K562 (cell line): ENCODE data around the gene DNAJB6. TPM values are rescaled to one million over a fixed set of nuclear protein-coding genes. Genes with fewer than 3 reads are reported as not detected.

Experiments
- ADNP ChIP-seq: fragments of 200-800 bp; sonication (Bioruptor generic); IDR thresholded peaks from 2 replicates; pipeline ENCODE4 v1.6.1; 2016; ENCODE audit warnings: missing genetic modification characterization, missing compliant biosample characterization
- CBFB ChIP-seq: sonication (generic); formaldehyde crosslinking; IDR thresholded peaks from 2 replicates; pipeline ENCODE4 v1.4.0; 2020; ENCODE audit warnings: mild to moderate bottlenecking, missing genetic modification reagents
- DPF2 ChIP-seq: fragments of 450-650 bp; IDR thresholded peaks from 2 replicates; pipeline ENCODE4 v1.6.1; 2016
- KDM4B ChIP-seq, 2 experiments: fragments of 450-650 bp in 1 of 2; sonication (generic) in 1 of 2; IDR thresholded peaks; 2 replicates each; pipeline ENCODE4 v1.6.1; 2016 to 2017; ENCODE audit warnings: borderline replicate concordance in 2 of 2, antibody characterized with exemption in 1 of 2, low read depth in 1 of 2, mild to moderate bottlenecking in 1 of 2
- MYC ChIP-seq, 2 experiments: fragments of 250-450 bp in 1 of 2; sonication (Bioruptor Pico) in 1 of 2; IDR thresholded peaks; 2 replicates each; pipeline versions ENCODE4 v1.5.1 to v1.6.1; 2012 to 2021; ENCODE audit warnings: low read depth in 2 of 2, borderline replicate concordance in 1 of 2, improper control_type of control experiment in 1 of 2, low read length in 1 of 2, mild to moderate bottlenecking in 1 of 2, moderate library complexity in 1 of 2
- NRF1 ChIP-seq, 2 experiments: fragments of 450-650 bp; IDR thresholded peaks in 1 of 2; conservative IDR thresholded peaks in 1 of 2; 2 replicates each; pipeline ENCODE4 v1.6.1; 2014; ENCODE audit warnings: mild to moderate bottlenecking in 2 of 2
- TFAM ChIP-seq: fragments of 250-450 bp; sonication (Bioruptor Pico); conservative IDR thresholded peaks from 2 replicates; pipeline ENCODE4 v1.5.0; 2021; ENCODE audit warnings: mild to moderate bottlenecking, moderate library complexity
- ZFX ChIP-seq: sonication (generic); formaldehyde crosslinking; IDR thresholded peaks from 2 replicates; pipeline ENCODE4 v1.8.0; 2022; ENCODE audit warnings: mild to moderate bottlenecking, missing genetic modification reagents, moderate library complexity
- ZNF3 ChIP-seq: fragments of 250-450 bp; sonication (Bioruptor Pico); IDR thresholded peaks from 2 replicates; pipeline ENCODE4 v1.5.0; 2021; ENCODE audit warnings: mild to moderate bottlenecking, moderate library complexity
- polyA plus RNA-seq, 8 experiments: library from polyadenylated mRNA; depleted of rRNA in 4 of 8; stranded (reverse) in 5 of 8; unstranded in 3 of 8; fragments of >200 nt; fragmentation: Nextera tagmentation in 2 of 8; fragmentation: Illumina TruSeq in 1 of 8; extraction: Ambion mirVana in 2 of 8; extraction: Trizol in 1 of 8; gene quantifications; 2 replicates each; pipeline versions ENCODE4 v1.2.1 to v1.2.3, GENCODE V29; 2011 to 2014; ENCODE audit warnings: inconsistent platforms in 1 of 8, missing spikeins in 1 of 8
- total RNA-seq, 7 experiments: library from RNA; depleted of rRNA in 6 of 7; stranded (reverse); fragments of >200 nt in 6 of 7; fragmentation: Illumina TruSeq in 2 of 7; extraction: Trizol in 2 of 7; gene quantifications; 2 replicates each; pipeline versions ENCODE4 v1.2.1 to v1.2.3, GENCODE V29; 2011 to 2021; ENCODE audit warnings: low replicate concordance in 1 of 7
- TF ChIP-seq, protein P1 (sequence below): sonication (generic); formaldehyde crosslinking; IDR thresholded peaks from 2 replicates; pipeline ENCODE4 v1.8.0; 2022; ENCODE audit warnings: mild to moderate bottlenecking, missing genetic modification reagents
- TF ChIP-seq, protein P2 (sequence below): sonication (generic); formaldehyde crosslinking; IDR thresholded peaks from 2 replicates; pipeline ENCODE4 v1.8.1; 2023; ENCODE audit warnings: mild to moderate bottlenecking, missing genetic modification reagents
- TF ChIP-seq, protein P3 (sequence below): fragments of 250-450 bp; sonication (Bioruptor Pico); IDR thresholded peaks from 2 replicates; pipeline ENCODE4 v1.8.0; 2021; ENCODE audit warnings: moderate library complexity, mild to moderate bottlenecking, inconsistent platforms
- TF ChIP-seq, protein P4 (sequence below), 2 experiments: fragments of 450-650 bp; IDR thresholded peaks; 2 replicates each; pipeline ENCODE4 v1.6.1; 2016
- TF ChIP-seq, protein P5 (sequence below): fragments of 450-650 bp; IDR thresholded peaks from 2 replicates; pipeline ENCODE4 v1.6.1; 2018; ENCODE audit not compliant: partially characterized antibody
- TF ChIP-seq, protein P6 (sequence below): fragments of 450-650 bp; formaldehyde crosslinking; IDR thresholded peaks from 2 replicates; pipeline ENCODE4 v1.4.0; 2020; ENCODE audit warnings: mild to moderate bottlenecking, moderate library complexity

The DNAJB6 gene
- total and polyA plus RNA-seq, 9 of the 15 experiments (the other 6 are each of a cell fraction or from before 2014, with no cell fraction given): 84.5 to 158 (median 135) TPM

DNA sequence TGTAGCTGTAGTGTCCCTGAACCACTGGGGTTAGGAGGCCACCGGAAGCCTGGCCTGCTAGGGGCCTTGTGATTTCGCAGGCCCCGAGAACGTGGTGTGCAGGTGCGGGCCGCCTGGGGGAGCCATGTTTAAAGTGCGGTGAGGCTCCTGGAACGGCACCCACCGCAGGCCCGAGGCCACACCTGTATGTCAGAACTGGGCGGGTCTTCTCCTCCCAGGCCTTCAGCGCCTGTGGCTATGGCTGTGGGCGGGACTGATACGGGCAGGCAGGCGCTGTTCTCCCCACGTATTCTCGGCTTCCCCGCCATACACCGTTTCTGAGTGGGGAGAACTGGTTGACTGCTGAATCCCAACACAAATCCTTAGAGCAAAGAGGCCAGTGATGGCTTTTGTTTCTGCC lies 74.8 kb downstream of the DNAJB6 start (continued):
- TF ChIP-seq ADNP (tag) (no peak), DPF2 (0 out of 2 replicates have a peak, but pooled peaks have one; percentile 21), ZNF3 (CRISPR knock-in tag) (no peak), TFAM (CRISPR knock-in tag) (no peak), CBFB (CRISPR knock-in tag) (peak; percentile 49; the same call in 1 of the 2 replicates), ZFX (CRISPR knock-in tag) (peak; percentile 78), KDM4B (IDR thresholded peaks at IDR 0.05; ENCODE audit: borderline replicate concordance in 2 of 2, low read depth in 1 of 2) (no peak), NRF1 (conservative IDR thresholded peaks at IDR 0.05 in 1 of 2, IDR thresholded peaks at IDR 0.05 in 1 of 2) (peak; percentile 47 to 53; a peak in 3 of 4 replicates), MYC (IDR thresholded peaks at IDR 0.05; ENCODE audit: low read depth, low read length) (peak; percentile 48), MYC (CRISPR knock-in tag; IDR thresholded peaks at IDR 0.05; ENCODE audit: borderline replicate concordance, low read depth) (no peak)
- TF ChIP-seq, protein P1, sequence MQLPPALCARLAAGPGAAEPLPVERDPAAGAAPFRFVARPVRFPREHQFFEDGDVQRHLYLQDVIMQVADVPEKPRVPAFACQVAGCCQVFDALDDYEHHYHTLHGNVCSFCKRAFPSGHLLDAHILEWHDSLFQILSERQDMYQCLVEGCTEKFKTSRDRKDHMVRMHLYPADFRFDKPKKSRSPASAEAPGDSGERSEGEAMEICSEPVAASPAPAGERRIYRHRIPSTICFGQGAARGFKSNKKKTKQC: no peak
- TF ChIP-seq, protein P2, sequence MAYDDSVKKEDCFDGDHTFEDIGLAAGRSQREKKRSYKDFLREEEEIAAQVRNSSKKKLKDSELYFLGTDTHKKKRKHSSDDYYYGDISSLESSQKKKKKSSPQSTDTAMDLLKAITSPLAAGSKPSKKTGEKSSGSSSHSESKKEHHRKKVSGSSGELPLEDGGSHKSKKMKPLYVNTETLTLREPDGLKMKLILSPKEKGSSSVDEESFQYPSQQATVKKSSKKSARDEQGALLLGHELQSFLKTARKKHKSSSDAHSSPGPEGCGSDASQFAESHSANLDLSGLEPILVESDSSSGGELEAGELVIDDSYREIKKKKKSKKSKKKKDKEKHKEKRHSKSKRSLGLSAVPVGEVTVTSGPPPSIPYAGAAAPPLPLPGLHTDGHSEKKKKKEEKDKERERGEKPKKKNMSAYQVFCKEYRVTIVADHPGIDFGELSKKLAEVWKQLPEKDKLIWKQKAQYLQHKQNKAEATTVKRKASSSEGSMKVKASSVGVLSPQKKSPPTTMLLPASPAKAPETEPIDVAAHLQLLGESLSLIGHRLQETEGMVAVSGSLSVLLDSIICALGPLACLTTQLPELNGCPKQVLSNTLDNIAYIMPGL (CRISPR knock-in tag): no peak
- TF ChIP-seq, protein P3, sequence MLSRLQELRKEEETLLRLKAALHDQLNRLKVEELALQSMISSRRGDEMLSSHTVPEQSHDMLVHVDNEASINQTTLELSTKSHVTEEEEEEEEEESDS (CRISPR knock-in tag): no peak
- TF ChIP-seq, protein P4, sequence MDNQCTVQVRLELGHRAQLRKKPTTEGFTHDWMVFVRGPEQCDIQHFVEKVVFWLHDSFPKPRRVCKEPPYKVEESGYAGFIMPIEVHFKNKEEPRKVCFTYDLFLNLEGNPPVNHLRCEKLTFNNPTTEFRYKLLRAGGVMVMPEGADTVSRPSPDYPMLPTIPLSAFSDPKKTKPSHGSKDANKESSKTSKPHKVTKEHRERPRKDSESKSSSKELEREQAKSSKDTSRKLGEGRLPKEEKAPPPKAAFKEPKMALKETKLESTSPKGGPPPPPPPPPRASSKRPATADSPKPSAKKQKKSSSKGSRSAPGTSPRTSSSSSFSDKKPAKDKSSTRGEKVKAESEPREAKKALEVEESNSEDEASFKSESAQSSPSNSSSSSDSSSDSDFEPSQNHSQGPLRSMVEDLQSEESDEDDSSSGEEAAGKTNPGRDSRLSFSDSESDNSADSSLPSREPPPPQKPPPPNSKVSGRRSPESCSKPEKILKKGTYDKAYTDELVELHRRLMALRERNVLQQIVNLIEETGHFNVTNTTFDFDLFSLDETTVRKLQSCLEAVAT (IDR thresholded peaks at IDR 0.05): peak in 1 of 2 experiments; percentile 19; a peak in 1 of 4 replicates
- TF ChIP-seq, protein P5, sequence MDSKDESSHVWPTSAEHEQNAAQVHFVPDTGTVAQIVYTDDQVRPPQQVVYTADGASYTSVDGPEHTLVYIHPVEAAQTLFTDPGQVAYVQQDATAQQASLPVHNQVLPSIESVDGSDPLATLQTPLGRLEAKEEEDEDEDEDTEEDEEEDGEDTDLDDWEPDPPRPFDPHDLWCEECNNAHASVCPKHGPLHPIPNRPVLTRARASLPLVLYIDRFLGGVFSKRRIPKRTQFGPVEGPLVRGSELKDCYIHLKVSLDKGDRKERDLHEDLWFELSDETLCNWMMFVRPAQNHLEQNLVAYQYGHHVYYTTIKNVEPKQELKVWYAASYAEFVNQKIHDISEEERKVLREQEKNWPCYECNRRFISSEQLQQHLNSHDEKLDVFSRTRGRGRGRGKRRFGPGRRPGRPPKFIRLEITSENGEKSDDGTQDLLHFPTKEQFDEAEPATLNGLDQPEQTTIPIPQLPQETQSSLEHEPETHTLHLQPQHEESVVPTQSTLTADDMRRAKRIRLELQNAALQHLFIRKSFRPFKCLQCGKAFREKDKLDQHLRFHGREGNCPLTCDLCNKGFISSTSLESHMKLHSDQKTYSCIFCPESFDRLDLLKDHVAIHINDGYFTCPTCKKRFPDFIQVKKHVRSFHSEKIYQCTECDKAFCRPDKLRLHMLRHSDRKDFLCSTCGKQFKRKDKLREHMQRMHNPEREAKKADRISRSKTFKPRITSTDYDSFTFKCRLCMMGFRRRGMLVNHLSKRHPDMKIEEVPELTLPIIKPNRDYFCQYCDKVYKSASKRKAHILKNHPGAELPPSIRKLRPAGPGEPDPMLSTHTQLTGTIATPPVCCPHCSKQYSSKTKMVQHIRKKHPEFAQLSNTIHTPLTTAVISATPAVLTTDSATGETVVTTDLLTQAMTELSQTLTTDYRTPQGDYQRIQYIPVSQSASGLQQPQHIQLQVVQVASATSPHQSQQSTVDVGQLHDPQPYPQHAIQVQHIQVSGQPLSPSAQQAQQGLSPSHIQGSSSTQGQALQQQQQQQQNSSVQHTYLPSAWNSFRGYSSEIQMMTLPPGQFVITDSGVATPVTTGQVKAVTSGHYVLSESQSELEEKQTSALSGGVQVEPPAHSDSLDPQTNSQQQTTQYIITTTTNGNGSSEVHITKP: no peak
- TF ChIP-seq, protein P6, sequence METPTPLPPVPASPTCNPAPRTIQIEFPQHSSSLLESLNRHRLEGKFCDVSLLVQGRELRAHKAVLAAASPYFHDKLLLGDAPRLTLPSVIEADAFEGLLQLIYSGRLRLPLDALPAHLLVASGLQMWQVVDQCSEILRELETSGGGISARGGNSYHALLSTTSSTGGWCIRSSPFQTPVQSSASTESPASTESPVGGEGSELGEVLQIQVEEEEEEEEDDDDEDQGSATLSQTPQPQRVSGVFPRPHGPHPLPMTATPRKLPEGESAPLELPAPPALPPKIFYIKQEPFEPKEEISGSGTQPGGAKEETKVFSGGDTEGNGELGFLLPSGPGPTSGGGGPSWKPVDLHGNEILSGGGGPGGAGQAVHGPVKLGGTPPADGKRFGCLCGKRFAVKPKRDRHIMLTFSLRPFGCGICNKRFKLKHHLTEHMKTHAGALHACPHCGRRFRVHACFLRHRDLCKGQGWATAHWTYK (CRISPR knock-in tag): no peak
